GM20431 (cell line): Measurements from ENCODE around the gene DOK6.

Experiments used
- in situ Hi-C: fragments of 300-500 bp; cut with MseI, MboI; formaldehyde crosslinking; loops from one replicate; pipeline ENCODE4 v1.15.0; 2020; ENCODE audit warnings: low sequenced_read_pairs; ENCODE audit not compliant: unreplicated experiment

DOK6 gene

GRCh38 chr18:69883781-69884180 is 483.1 kb downstream of the DOK6 start:
- in situ Hi-C loops: no loop called here

GRCh38 chr18:69885355-69885754 is 484.7 kb downstream of the DOK6 start:
- in situ Hi-C loops: no loop called here

- in situ Hi-C loops: no loop called here
Observed at GRCh38 chr18:69885841-69886531, 485.3 kb downstream of the DOK6 start.

- in situ Hi-C loops: no loop called here
Observed at GRCh38 chr18:69887256-69887655, 486.6 kb downstream of the DOK6 start.

GRCh38 chr18:69889009-69889408 is 488.3 kb downstream of the DOK6 start:
- in situ Hi-C loops: no loop called here

- in situ Hi-C loops: no loop called here
Observed at GRCh38 chr18:69890558-69890957, 489.9 kb downstream of the DOK6 start.

GRCh38 chr18:69894467-69894866 is 493.8 kb downstream of the DOK6 start:
- in situ Hi-C loops: no loop called here

GRCh38 chr18:69895066-69896047 is 494.7 kb downstream of the DOK6 start:
- in situ Hi-C loops: no loop called here

GRCh38 chr18:69897397-69898108 is 496.9 kb downstream of the DOK6 start:
- in situ Hi-C loops: no loop called here

GRCh38 chr18:69898241-69898861 is 497.7 kb downstream of the DOK6 start:
- in situ Hi-C loops: no loop called here
